ENCODE data around the gene CADM1. TPM values are rescaled to one million over a fixed set of nuclear protein-coding genes. Genes with fewer than 3 reads are reported as not detected.

CADM1 gene
- total RNA-seq, 1 experiment from 2014 or later, result 0.79 TPM

GRCh38 chr11:115325523-115325922 is 178.7 kb downstream of the CADM1 start:
- H3K9me2 ChIP-seq (ENCODE audit: insufficient read depth), result no peaks in the 10 kb centered on the region
- no TSS peak for BruUV-seq (replicated peaks)
- no peaks in the 10 kb centered on the region for H3K36me3 ChIP-seq (ENCODE audit: control insufficient read depth in 1 of 2, insufficient read depth in 2 of 2, low read length in 2 of 2)
- no peak overlapping the region for H3K4me2 ChIP-seq (ENCODE audit: low read length)
- no peak overlapping the region for H2AFZ ChIP-seq (ENCODE audit: low read depth, low read length, poor library complexity, severe bottlenecking)
- H3K4me3 ChIP-seq (replicated peaks in 1 of 2; ENCODE audit: low read depth in 1 of 2, low read length in 2 of 2), result no peak overlapping the region
- RAD21 ChIA-PET (ENCODE audit: low non-redundant PET in 1 of 2, low total read pairs in 2 of 2, uncharacterized antibody in 2 of 2, unreplicated experiment in 2 of 2), result no interaction called here
- ATAC-seq (no peak), DNase-seq (ENCODE audit: low read depth, low spot score) (no peak)
- no peaks in the 10 kb centered on the region for H3K79me2 ChIP-seq (ENCODE audit: insufficient read depth, low read length)
- no peaks in the 10 kb centered on the region for H3K9me3 ChIP-seq (ENCODE audit: control insufficient read depth in 1 of 2, insufficient read depth in 1 of 2, low read depth in 1 of 2, low read length in 2 of 2)
- TF ChIP-seq SP1 (IDR thresholded peaks at IDR 0.05; ENCODE audit: low read depth) (no peak), REST (IDR thresholded peaks at IDR 0.05; ENCODE audit: low read depth) (no peak)
- H4K20me1 ChIP-seq (ENCODE audit: insufficient read depth), result no peaks in the 10 kb centered on the region
- no peaks in the 10 kb centered on the region for H3K4me1 ChIP-seq (ENCODE audit: control insufficient read depth in 1 of 2, insufficient read depth in 2 of 2, low read length in 2 of 2)
- CTCF ChIA-PET, result no interaction called here
- H3K27me3 ChIP-seq (ENCODE audit: insufficient read depth, low read length), result no peaks in the 10 kb centered on the region
- intact Hi-C loops (cut with micrococcal nuclease), result no loop called here
- POLR2A ChIA-PET, result no interaction called here
- H3K27ac ChIP-seq (ENCODE audit: low read depth, low read length), result no peak overlapping the region
- H3K9ac ChIP-seq (ENCODE audit: low read length), result no peak overlapping the region

GRCh38 chr11:115324581-115325432 is 179.4 kb downstream of the CADM1 start:
- intact Hi-C loops (cut with micrococcal nuclease), result loop anchor here (1.0 kb wide), 1 partner anchor 951 kb away; no protein-coding TSS in a partner anchor
- H3K9ac ChIP-seq (ENCODE audit: low read length), result no peak overlapping the region
- DNase-seq (ENCODE audit: low read depth, low spot score) (no peak), ATAC-seq (no peak)
- no TSS peak for BruUV-seq (replicated peaks)
- ChIA-PET RAD21 (ENCODE audit: low non-redundant PET in 1 of 2, low total read pairs in 2 of 2, uncharacterized antibody in 2 of 2, unreplicated experiment in 2 of 2) (no interaction called here), CTCF (no interaction called here), POLR2A (no interaction called here)
- no peaks in the 10 kb centered on the region for H3K4me1 ChIP-seq (ENCODE audit: control insufficient read depth in 1 of 2, insufficient read depth in 2 of 2, low read length in 2 of 2)
- no peak overlapping the region for H3K27ac ChIP-seq (ENCODE audit: low read depth, low read length)
- no peak overlapping the region for H2AFZ ChIP-seq (ENCODE audit: low read depth, low read length, poor library complexity, severe bottlenecking)
- no peaks in the 10 kb centered on the region for H3K79me2 ChIP-seq (ENCODE audit: insufficient read depth, low read length)
- TF ChIP-seq CTCF (IDR thresholded peaks at IDR 0.05 in 2 of 3, conservative IDR thresholded peaks at IDR 0.05 in 1 of 3; ENCODE audit: borderline replicate concordance in 1 of 3, insufficient read depth in 1 of 3, low read depth in 2 of 3, low read length in 2 of 3) (peak in 2 of 3 experiments; percentile 49 to 60; a peak in 4 of 6 replicates), RAD21 (IDR thresholded peaks at IDR 0.05; ENCODE audit: low read depth) (peak; percentile 40), SP1 (IDR thresholded peaks at IDR 0.05; ENCODE audit: low read depth) (no peak), JUND (IDR thresholded peaks at IDR 0.05) (no peak), EGR1 (IDR thresholded peaks at IDR 0.05; ENCODE audit: low read depth) (no peak), POLR2AphosphoS5 (IDR thresholded peaks at IDR 0.05; ENCODE audit: low read depth, low read length) (no peak)
- TF ChIP-seq, protein P1, sequence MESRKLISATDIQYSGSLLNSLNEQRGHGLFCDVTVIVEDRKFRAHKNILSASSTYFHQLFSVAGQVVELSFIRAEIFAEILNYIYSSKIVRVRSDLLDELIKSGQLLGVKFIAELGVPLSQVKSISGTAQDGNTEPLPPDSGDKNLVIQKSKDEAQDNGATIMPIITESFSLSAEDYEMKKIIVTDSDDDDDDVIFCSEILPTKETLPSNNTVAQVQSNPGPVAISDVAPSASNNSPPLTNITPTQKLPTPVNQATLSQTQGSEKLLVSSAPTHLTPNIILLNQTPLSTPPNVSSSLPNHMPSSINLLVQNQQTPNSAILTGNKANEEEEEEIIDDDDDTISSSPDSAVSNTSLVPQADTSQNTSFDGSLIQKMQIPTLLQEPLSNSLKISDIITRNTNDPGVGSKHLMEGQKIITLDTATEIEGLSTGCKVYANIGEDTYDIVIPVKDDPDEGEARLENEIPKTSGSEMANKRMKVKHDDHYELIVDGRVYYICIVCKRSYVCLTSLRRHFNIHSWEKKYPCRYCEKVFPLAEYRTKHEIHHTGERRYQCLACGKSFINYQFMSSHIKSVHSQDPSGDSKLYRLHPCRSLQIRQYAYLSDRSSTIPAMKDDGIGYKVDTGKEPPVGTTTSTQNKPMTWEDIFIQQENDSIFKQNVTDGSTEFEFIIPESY (IDR thresholded peaks at IDR 0.05; ENCODE audit: extremely low read depth, insufficient replicate concordance, low read length), result no peak
- H3K9me3 ChIP-seq (ENCODE audit: control insufficient read depth in 1 of 2, insufficient read depth in 1 of 2, low read depth in 1 of 2, low read length in 2 of 2), result no peaks in the 10 kb centered on the region
- H3K4me3 ChIP-seq (replicated peaks in 1 of 2; ENCODE audit: low read depth in 1 of 2, low read length in 2 of 2), result no peak overlapping the region
- H3K4me2 ChIP-seq (ENCODE audit: low read length), result no peak overlapping the region
- no peaks in the 10 kb centered on the region for H3K36me3 ChIP-seq (ENCODE audit: control insufficient read depth in 1 of 2, insufficient read depth in 2 of 2, low read length in 2 of 2)
- H4K20me1 ChIP-seq (ENCODE audit: insufficient read depth), result no peaks in the 10 kb centered on the region
- H3K27me3 ChIP-seq (ENCODE audit: insufficient read depth, low read length), result no peaks in the 10 kb centered on the region
- H3K9me2 ChIP-seq (ENCODE audit: insufficient read depth), result no peaks in the 10 kb centered on the region

All from HCT116 (cell line).